22Rv1 (cell line): Measurements from ENCODE around the gene BBIP1.

Experiments
- CTCF ChIP-seq: fragments of 450-650 bp; IDR thresholded peaks from 2 replicates; pipeline ENCODE4 v1.5.1; 2017; ENCODE audit warnings: mild to moderate bottlenecking
- ZFX ChIP-seq: fragments of 450-650 bp; IDR thresholded peaks from 2 replicates; pipeline ENCODE4 v1.6.1; 2017; ENCODE audit warnings: antibody characterized with exemption, borderline replicate concordance

- no peak for TF ChIP-seq CTCF
- TF ChIP-seq ZFX = no peak
Measured at GRCh38 chr10:110861930-110862649, 56.9 kb downstream of the BBIP1 start.
